HL-60/S4 treated with phorbol 12-myristate 13-acetate at 8.2 ng/mL for 4 days and 3 days (cell line): ENCODE results near the gene ZBTB46.
"Not testable (repeated sequence)": the region's sequence is repeated elsewhere in the genome, so short reads cannot be mapped to it uniquely, and the experiment has no call there.

Source experiments
- in situ Hi-C: fragments of 300-500 bp; cut with MboI; formaldehyde crosslinking; loops from 2 replicates; pipeline ENCODE4 v1.15.0; 2022; ENCODE audit warnings: low sequenced_read_pairs

ZBTB46 gene

DNA sequence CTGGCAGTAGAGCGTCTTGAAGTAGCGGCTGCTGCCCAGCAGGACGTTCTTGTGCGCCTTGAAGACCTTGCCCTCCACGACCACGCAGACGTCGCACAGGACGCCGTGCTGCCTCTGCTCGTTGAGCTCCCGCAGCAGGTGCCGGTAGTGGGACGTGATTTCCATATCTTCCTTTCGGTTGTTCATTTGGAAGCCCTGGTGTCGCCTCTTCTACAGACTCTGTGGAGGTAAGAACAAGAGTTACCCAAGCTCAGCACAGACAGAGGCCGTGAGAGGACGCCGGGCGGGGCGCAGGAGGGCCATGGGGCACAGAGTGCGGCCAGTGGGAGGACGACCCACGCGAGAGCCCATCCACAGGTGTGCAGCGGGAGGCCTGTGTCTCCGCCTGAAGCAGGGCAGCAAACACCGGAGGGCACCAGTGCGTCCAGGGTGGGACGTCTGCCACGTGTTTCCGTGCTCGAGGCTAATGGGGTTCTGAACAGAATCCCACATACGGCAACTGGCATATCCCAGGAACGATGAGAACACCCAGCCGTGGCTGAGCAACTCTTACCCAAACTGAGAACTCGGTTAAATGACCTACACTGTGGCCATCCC, 40.4 kb downstream of the ZBTB46 start:
- in situ Hi-C loops = no loop called here

DNA sequence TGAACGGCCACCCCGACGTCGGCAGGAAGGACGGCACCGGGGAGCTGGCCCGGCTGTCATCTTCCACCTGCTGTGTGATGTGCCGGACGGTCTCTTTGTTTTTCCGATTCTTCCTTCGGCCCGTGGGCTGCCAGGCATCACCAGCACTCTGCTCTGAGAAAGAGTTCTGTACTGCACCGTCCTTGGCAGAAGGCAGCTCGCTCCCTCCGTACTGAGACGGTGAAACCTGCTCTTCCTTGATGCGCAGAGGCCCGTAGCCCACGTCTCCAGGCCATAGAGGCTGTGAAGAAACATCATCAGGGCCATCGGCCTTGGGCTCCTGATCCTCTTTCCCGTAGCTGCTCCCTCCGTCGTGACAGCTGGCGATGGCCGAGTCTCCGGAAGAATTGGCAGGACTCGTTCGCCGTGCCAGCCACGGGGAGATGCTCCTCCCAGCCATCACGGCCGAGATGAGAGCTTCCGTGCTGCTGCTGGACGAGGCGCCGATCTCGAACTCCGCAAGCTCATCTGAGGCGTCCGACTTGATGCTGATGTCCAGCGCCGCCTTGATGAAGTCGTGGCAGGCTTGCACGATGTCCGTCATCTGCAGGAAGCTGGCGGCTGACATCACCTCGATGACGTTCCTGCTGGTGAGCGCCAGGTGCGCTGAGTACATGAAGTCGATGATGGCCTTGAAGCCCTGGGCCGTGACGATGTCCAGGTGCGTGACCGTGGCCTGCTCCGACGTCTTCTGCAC, 41.1 kb downstream of the ZBTB46 start:
- in situ Hi-C loops = loop anchor here (10.0 kb wide), 1 partner anchor 75 kb away; the partner anchor contains the start of genes ABHD16B and TPD52L2

DNA sequence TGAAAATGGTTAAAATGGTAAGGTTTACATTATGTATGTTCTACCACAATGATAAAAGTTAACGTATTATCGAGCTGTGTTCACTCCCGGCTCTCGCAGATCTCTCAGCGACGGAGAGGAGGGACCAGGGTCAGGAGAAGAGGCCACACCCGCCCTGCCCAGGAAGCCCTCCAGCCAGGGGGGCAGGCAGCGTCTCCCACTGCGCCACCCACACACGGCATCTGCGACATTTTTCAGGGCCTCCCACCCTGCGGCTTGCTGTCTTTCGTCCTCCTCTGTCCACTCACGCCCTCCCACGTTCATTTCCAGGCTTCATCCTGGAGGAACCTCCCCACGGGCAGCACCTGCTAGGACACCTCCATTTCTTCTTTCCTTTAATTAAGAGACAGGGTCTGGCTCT, 43.3 kb downstream of the ZBTB46 start:
- in situ Hi-C loops = loop anchor here (10.0 kb wide), 1 partner anchor 77 kb away; the partner anchor contains the start of genes ABHD16B and TPD52L2

DNA sequence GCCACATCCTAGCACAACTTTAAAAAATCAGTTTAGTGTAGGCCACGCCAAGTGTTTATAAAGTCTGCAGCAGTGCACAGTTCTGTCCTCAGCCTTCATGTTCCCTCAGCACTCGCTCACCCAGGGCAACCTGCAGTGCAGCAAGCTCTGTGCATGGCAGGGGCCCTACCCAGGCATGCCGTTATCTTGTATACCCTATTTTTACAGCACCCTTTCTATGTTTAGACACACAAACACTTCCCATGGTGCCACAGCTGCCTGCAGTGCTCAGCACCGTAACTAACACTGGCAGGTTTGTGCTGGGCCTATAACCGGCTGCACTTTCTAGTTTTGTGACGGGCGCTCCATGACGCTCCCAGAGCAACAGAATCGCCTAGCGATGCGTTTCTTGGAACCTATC, 43.8 kb downstream of the ZBTB46 start:
- in situ Hi-C loops = loop anchor here (10.0 kb wide), 1 partner anchor 77 kb away; the partner anchor contains the start of genes ABHD16B and TPD52L2

DNA sequence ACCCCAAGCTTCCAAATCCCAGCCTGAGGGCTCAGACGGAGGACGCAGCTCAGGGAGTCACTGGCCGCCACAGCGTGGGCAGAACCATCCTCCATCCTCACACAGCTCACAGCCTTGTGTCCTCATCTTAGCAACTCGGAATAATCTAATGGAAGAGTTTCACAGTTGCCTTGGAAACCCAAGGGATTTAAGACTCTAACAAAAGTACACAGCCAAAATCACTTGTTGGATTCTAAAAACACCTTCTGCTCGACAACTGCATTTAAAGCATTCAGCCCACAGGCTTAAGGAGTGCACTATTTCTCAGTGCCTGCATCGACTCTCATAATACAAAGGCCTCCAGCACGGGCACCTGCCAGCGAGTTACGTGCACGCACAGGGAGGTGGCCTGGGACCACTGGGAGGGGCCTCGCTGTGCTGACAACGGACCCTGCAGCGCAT, 45.4 kb downstream of the ZBTB46 start:
- in situ Hi-C loops = loop anchor here (10.0 kb wide), 1 partner anchor 79 kb away; the partner anchor contains the start of genes ABHD16B and TPD52L2

DNA sequence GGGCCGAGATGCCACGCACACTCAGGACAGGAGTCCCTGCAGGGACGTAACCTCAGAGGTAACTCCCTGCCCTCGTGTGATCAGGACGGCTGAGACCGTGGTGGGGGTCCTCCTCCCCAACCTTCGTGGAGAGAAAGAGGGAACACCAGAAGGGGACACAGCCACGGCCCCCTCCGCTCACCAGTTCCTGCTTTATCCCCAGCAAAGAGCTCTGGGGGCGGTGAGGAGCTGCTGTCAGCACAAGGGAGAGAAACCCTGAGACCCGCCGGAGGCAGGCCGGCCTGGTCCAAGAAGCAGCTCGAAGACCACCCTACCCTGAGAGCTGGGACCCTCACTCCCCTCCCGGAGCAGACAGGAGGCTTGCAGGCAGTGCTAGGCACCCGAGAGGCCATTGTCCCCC, 47.1 kb downstream of the ZBTB46 start:
- in situ Hi-C loops = loop anchor here (10.0 kb wide), 1 partner anchor 81 kb away; the partner anchor contains the start of genes ABHD16B and TPD52L2

DNA sequence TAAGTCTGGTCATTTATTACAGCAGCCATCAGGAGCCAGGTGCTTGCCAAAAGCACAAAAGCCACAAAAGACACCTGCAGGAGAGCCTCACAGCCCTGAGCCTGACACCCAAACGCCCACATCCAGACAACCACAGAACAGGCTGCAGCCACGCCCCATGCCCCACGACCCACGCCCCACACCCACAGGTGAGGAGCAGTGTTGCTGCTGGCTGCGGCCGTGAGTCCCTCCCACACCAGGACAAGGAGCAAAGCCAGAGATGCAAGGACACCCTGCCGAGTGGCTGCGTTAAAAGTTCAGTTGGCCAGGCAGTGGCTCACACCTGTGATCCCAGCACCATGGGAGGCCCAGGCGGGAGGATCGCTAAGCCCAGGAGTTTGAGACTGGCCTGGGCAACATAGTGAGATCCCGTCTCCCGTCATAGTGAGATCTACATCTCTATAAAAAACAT, 48.5 kb downstream of the ZBTB46 start:
- in situ Hi-C loops = loop anchor here (10.0 kb wide), 1 partner anchor 82 kb away; the partner anchor contains the start of genes ABHD16B and TPD52L2

DNA sequence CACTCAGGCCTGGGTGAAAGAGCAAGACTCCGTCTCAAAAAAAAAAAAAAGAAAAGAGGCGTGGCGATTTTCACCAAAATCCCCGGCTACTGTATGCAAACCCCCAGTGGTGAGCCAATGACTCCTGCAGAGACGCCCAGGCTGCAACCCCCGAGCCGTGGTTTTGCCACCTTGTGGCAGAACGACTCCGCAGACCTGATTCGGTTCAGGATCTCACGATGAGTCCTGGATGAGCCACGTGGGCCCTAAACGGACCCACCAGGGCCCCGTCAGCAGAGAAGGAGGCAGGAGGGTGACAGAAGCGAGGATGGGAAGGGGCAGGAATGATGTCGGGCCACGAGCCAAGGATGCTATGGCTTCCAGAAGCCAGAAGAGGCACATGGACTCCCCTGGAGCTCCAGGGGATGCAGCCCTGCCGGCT, 49.0 kb downstream of the ZBTB46 start:
- in situ Hi-C loops = loop anchor here (10.0 kb wide), 1 partner anchor 83 kb away; the partner anchor contains the start of genes ABHD16B and TPD52L2

DNA sequence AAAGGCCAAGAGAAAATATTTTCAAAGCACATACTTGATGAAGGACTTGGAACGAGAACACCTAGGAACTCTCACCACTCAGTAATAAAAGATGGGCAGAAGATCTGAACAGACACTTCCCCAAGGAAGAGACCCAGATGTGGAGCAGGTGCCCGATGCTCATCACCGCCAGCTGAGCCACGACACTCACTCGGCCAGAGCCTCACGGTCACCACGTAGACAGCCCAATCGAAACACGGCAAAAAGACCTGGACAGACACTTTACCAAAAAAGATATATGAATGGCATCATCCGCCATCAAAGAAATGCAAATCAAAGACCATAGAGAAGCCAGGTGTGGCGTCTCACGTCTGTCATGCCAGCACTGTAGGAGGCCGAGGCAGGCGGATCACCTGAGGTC, 49.9 kb downstream of the ZBTB46 start:
- in situ Hi-C loops = loop anchor here (10.0 kb wide), 1 partner anchor 84 kb away; the partner anchor contains the start of genes ABHD16B and TPD52L2

DNA sequence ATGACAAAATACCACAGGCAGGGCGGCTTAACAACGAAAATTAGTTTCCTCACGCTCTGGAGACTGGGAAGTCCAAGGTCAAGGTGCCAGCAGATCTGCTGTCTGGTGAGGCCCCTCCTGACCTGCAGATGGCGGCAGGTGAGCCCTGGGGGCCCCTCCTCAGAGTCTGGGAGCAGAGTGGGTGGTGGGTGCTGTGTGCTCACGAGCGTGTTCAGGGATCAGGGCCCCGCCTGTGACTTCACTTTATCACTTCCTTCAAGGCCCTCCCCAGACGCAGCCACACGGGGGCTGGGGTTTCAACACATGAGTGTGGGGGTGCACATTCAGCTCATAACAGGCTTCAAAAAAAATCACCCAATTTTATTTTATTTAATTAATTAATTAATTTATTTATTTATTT, 52.2 kb downstream of the ZBTB46 start:
- in situ Hi-C loops = no loop called here

DNA sequence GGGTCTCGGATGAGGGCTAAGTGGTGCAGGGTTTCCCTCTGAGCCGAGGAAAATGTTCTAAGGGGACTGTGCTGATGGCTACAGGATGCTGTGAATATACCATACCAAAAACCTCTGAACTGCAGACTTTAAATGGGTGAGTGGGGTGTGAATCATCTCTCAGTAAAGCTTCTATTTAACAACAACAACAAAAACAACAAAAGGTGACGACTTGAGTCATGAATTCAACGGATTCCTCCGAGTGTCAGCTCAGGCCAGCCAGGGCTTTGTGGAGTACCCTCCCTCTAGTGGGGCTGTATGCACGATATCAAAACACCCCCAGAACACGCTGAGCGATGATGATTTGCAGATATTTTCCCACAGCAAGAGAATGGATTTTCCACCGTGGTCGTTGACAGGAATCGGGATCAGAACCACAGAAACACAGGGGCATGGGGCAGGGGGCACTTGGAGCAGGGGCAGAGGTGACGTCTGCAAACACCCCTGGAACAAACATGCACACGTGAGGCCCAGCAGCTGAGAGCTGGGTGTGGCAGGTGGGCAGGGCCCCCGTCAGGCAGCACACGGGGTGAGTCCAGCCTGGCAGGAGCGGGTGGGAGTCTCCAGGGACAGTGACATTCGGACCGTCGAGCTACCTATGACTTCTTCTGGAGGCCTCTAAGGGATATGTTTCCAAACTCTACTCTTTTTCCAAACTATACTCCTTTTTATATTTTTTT, 52.9 kb downstream of the ZBTB46 start:
- in situ Hi-C loops = no loop called here

DNA sequence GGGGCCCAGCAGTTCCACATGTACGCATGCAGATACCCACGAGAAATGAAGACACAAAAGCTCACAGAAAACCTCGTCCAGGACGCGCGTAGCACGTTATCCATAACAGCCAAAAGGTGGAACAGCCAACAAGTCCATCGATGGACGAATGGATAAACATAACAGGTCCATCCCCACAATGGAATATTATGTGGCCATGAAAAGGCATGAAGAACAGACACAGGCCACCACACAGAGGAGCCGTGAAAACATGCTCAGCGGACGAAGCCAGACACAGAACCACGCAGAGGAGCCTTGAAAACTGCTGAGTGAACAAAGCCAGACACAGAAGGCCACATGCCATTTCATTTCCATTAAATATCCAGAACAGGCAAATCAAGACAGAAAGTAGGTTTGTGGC, 53.5 kb downstream of the ZBTB46 start:
- in situ Hi-C loops = no loop called here

DNA sequence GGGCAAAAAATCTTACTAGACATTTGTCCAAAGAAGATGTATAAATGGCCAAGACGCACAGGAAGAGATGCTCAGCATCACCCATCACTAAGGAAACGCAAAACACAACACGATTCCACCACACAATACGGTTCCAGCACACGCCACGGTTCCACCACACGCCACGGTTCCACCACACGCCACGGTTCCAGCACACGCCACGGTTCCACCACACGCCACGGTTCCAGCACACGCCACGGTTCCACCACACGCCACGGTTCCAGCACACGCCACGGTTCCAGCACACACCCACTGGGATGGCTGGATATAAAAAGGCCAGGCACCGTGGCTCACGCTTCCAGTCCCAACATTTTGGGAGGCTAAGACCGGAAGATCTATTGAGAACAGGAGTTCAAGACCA, 54.2 kb downstream of the ZBTB46 start:
- in situ Hi-C loops = not testable (repeated sequence)

DNA sequence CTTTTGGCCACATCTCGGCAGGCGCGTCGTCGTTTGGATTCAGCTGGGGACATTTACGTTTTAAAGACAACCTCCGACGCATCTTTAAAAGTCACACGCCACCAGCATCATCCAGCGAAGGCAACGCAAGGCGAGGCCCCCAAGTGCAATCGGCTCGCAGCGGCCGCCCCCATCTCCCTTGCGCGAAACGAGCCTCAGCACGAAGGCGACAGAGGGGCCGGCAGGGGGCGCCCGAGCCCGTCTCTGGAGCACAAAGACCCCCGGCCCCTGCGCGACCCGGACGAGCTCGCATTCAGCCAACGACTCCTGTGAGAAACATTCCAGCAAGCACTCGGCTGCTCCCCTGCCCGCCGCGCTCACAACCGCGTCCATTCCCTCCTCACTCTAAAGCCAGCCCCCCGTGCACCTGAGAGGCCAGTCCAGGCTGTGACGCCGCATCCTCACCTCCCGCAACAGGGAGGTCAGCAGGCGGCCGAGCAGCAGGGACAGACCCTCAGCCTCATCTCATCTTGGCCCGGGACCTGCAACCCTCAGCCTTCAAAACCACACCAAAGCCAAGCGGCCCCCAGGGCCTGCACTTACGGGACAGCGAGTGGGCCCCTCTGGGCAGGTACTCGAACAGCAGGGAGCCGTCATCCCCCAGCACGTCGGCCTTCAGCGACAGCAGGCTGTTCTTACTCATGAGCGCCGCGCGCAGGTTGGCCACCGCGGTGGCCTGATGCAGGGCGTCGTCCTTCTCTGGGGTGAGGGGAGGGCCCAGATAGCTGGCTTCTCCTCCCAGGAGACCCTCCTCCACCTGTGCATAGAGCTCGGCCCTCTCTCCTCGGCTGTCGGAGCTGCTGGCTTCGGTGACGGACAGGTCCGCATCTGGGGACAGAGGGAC, 55.7 kb downstream of the ZBTB46 start:
- in situ Hi-C loops = no loop called here

DNA sequence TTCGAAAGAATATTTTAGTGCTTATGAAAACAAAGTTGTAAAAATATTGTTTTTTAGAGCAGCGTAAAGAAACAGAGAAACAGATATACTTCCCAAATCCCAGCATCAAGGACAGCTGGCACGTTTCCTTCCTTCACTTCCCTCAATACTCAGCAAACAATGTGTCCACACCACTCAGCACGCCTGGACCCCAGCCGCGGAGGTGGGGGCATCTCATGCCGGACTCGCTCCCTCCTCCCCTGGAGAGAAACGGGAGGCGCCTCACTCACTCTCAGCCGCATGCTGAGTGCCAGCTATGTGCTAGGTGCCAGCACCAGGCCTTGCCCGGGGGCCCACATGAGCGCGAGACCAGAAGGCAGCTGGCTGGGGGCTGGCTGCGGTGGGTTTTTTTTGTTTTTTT, 56.8 kb downstream of the ZBTB46 start:
- in situ Hi-C loops = no loop called here

DNA sequence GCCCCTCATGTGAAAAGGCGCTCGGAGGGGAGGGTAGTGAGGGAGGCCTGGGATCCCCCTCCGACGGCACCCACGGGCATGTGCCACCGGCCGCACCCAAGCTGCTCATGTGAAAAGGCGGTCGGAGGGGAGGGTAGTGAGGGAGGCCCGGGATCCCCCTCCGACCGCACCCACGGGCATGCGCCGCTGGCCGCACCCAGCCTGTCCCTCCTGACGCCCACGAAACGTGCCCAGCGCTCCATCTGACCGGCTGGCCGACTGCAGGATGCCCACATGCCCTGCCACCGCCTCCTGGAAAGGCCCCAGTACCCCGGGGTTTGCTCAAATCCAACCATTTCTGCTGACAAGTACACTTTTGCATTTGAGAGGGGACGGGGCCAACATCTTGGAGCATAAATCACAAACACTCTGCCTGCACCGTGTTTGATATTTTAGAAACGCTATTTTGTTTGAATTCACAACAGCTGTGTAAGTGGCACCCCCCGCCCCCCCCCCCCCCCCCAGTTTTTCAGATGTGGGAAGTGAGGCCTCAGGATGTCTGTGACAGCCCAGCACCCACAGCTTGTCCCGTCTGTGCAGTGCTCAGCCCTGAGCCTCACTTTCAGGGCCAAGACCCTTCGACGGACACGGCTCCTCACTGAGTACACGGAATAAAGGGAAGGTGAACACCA, 57.4 kb downstream of the ZBTB46 start:
- in situ Hi-C loops = no loop called here

DNA sequence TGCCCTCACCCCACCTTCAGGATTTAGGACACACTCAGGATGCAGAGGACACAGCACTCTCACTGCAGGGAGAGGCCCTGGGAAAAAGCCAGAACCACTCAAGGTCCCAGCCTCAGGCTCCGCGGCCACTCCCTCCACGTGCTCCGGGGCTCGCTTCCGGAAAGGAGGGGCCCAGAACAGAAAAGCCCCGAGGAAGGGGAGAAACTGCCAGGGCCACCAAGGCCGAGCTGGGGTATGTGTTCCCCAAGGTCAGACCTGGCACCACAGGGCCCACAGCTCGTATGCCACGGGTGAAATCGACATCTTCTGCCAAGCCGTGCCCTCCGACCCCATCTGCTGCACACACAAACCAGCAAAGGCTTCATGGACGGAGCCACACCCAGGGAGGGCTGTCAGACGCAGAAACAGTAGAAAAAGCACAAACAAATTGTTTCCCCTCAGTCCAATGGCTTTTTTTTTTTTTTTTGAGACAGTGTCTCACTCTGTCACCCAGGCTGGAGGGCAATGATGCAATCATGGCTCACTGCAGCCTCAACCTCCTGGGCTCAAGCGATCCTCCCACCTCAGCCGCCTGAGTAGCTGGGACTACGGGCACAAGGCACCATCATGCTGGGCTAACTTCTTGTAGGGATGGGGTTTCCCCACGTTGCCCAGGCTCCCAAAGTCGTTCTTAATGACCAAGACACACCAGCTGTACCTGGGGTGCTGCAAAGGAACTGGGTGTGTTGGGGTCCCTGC, 58.1 kb downstream of the ZBTB46 start:
- in situ Hi-C loops = no loop called here

DNA sequence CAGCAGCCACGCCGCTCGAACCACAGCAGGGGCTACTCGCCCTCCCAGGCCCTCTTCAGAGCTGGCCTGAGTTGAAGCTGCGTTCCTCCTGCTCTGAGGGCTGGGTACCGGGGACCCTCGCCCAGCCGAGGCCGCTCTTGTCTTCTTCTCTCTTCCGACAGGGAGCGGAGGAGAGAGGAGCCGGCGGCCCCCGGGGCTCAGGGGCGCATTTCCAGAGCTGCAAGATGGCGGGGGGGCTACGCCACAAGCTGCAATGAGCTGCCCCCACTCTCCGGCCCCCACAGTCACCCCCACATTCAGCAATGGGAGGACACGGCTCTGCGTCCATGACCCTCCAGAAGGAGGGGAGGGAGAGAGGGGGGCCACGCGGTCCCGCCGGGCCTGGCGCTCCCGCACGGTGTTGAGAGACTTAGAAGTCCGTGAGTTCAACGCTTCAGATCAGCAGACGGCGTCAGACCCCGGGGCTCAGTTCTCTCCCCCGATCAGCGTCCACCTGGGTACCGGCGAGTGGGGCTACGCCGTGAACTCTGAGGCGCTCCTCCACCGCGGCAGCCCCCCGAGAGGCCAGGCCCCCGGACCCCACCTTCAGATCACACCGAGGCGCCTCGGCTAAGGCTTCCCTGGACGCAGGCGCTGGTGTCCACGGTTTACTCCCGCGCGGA, 59.9 kb downstream of the ZBTB46 start:
- in situ Hi-C loops = no loop called here
